CD8-positive, alpha-beta memory T cell (primary cell): Measurements from ENCODE around the gene GIMAP1. TPM values are rescaled to one million over a fixed set of nuclear protein-coding genes. Genes with fewer than 3 reads are reported as not detected.

ENCODE experiments used
- CTCF ChIA-PET: fragments of 350-600 bp; sonication (Branson Sonifier 250); formaldehyde crosslinking; loops from one replicate; lab custom pipeline; 2021; ENCODE audit warnings: antibody characterized with exemption; lab: Charles Lee
- POLR2A ChIA-PET: fragments of 350-600 bp; sonication (Branson Sonifier 250); formaldehyde crosslinking; loops from one replicate; lab custom pipeline; 2021; ENCODE audit warnings: antibody characterized with exemption; lab: Charles Lee
- DNase-seq, 5 donors: peaks; one replicate each; pipeline versions ENCODE4 v3.0.0 to v3.0.0-alpha.2; 2020 to 2022; ENCODE audit warnings: mixed read lengths in 1 of 5
- H3K27ac ChIP-seq: one replicate; pipeline ENCODE4 v1.7.0; 2013; ENCODE audit warnings: low read depth, mild to moderate bottlenecking, low read length, moderate library complexity
- H3K27me3 ChIP-seq: 2 replicates; pipeline ENCODE4 v1.7.0; 2013; ENCODE audit warnings: low read length, mild to moderate bottlenecking; ENCODE audit not compliant: insufficient read depth, poor library complexity, severe bottlenecking
- H3K36me3 ChIP-seq: 2 replicates; pipeline ENCODE4 v1.7.0; 2013; ENCODE audit warnings: mild to moderate bottlenecking, low read length, moderate library complexity; ENCODE audit not compliant: insufficient read depth
- H3K4me1 ChIP-seq: 2 replicates; pipeline ENCODE4 v1.7.0; 2013; ENCODE audit warnings: mild to moderate bottlenecking, low read length, moderate library complexity; ENCODE audit not compliant: insufficient read depth
- H3K4me3 ChIP-seq: 2 replicates; pipeline ENCODE4 v1.7.0; 2013; ENCODE audit warnings: mild to moderate bottlenecking, low read length
- H3K9me3 ChIP-seq: 2 replicates; pipeline ENCODE4 v1.7.0; 2013; ENCODE audit warnings: mild to moderate bottlenecking, low read length
- H3K27ac Mint-ChIP-seq, 8 donors: one replicate each; pipeline ENCODE4 v1.8.0; 2020 to 2021; ENCODE audit warnings: mixed read lengths in 8 of 8, mild to moderate bottlenecking in 6 of 8, inconsistent platforms in 3 of 8, moderate library complexity in 3 of 8
- H3K27me3 Mint-ChIP-seq, 2 donors: one replicate each; pipeline ENCODE4 v1.8.0; 2020 to 2021; ENCODE audit warnings: mixed read lengths in 2 of 2, mild to moderate bottlenecking in 1 of 2, moderate library complexity in 1 of 2
- H3K36me3 Mint-ChIP-seq, 3 donors: one replicate each; pipeline ENCODE4 v1.8.0; 2020 to 2021; ENCODE audit warnings: mixed read lengths in 3 of 3, inconsistent platforms in 1 of 3, mild to moderate bottlenecking in 1 of 3
- H3K4me1 Mint-ChIP-seq, 3 donors: one replicate each; pipeline ENCODE4 v1.8.0; 2020 to 2021; ENCODE audit warnings: mixed read lengths in 3 of 3, inconsistent platforms in 1 of 3, mild to moderate bottlenecking in 1 of 3
- H3K4me3 Mint-ChIP-seq, 7 donors: one replicate each; pipeline ENCODE4 v1.8.0; 2020 to 2021; ENCODE audit warnings: mixed read lengths in 7 of 7, mild to moderate bottlenecking in 6 of 7, moderate library complexity in 4 of 7, inconsistent platforms in 2 of 7
- H3K9me3 Mint-ChIP-seq, 5 donors: one replicate each; pipeline ENCODE4 v1.8.0; 2020 to 2022; ENCODE audit warnings: mixed read lengths in 5 of 5, mild to moderate bottlenecking in 3 of 5, moderate library complexity in 2 of 5, inconsistent platforms in 1 of 5
- polyA plus RNA-seq: library from polyadenylated mRNA; unstranded; fragments of 300-500 nt; fragmentation: Illumina TruSeq; gene quantifications from one replicate; pipeline ENCODE4 v1.2.3, GENCODE V29; 2021
- total RNA-seq, 2 experiments: library from RNA; stranded (reverse); gene quantifications; one replicate each; pipeline ENCODE4 v1.2.3, GENCODE V29; 2021

Gene GIMAP1
- total and polyA plus RNA-seq, 3 experiments from 2014 or later = 9.8 to 86.1 (median 10.0) TPM

DNA sequence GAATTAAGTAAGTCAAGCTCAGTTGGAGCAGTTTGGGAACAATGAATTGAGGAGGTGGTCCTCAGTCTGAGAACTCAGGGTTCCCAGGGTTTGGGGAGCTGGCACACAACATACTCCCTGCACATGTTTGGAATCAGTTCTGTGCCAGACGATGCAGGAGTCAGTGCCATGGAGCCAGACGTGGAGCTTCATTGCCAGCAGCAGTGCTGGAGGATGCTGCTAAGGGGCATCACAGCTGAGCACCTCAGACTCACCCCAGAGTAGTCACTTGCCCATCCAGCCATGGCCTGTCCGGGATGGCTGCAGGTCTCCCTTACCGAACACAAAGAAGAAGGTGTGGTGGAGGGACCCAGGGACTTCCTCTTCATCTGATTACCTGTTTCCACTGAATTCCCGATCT is 28.7 kb downstream of the GIMAP1 start:
- Mint-ChIP-seq H3K9me3 (peaks cover 0 to 2% (median 0%) of the 10 kb centered on the region in 5 donors), H3K27me3 (no peaks in the 10 kb centered on the region), H3K4me3 (peak overlapping the region; percentile 81 to 100 (median 96)), H3K4me1 (peaks cover 95 to 100% (median 99%) of the 10 kb centered on the region in 3 donors), H3K36me3 (peaks cover 45 to 68% (median 51%) of the 10 kb centered on the region in 3 donors), H3K27ac (peak overlapping the region; percentile 43 to 99 (median 90))
- DNase-seq = no peak
- CTCF ChIA-PET = interaction anchor here (0.8 to 9.6 kb wide), 6 partner anchors 29 to 295 kb away, joined by 3 to 60 read pairs (median 4); partner anchors contain the start of genes GIMAP1, GIMAP2 and GIMAP8
- Histone ChIP-seq H3K4me3 (peak overlapping the region; percentile 97), H3K27me3 (no peaks in the 10 kb centered on the region), H3K4me1 (peaks cover 95% of the 10 kb centered on the region), H3K9me3 (no peaks in the 10 kb centered on the region), H3K27ac (no peak overlapping the region), H3K36me3 (peaks cover 47% of the 10 kb centered on the region)
- POLR2A ChIA-PET = interaction anchor here (0.5 to 5.4 kb wide), 13 partner anchors 10 to 234 kb away, joined by 3 to 31 read pairs (median 4); partner anchors contain the start of genes GIMAP1, GIMAP2 and GIMAP6

DNA sequence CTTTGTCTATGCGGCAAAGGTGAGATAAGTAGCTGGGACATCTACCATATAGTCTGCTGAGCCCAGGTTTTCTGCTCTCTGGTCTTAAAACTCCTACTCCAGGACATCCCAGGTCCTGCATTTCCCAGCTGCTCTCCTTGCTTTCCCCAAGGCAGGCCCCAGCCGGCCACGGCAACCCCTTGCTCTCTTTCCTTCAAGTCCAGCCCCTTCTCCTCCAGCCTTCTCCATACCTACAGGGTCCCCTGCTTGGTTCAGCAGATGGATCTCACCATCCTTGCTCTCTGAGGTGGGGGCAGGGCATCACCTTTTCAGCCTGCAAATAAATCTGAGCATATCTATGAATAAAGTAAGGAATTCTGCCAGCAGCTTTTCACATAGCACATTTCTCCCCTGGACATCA is 29.5 kb downstream of the GIMAP1 start:
- Histone ChIP-seq H3K9me3 (no peaks in the 10 kb centered on the region), H3K4me3 (peak overlapping the region; percentile 97), H3K4me1 (peaks cover 96% of the 10 kb centered on the region), H3K27ac (no peak overlapping the region), H3K36me3 (peaks cover 39% of the 10 kb centered on the region), H3K27me3 (no peaks in the 10 kb centered on the region)
- CTCF ChIA-PET = interaction anchor here (9.6 kb wide), 1 partner anchor 295 kb away, joined by 60 read pairs; the partner anchor contains the start of gene GIMAP8
- no peak for DNase-seq
- peaks cover 37 to 60% (median 43%) of the 10 kb centered on the region in 3 donors for H3K36me3 Mint-ChIP-seq
- POLR2A ChIA-PET = interaction anchor here (0.7 to 5.4 kb wide), 8 partner anchors 9 to 297 kb away, joined by 3 to 31 read pairs (median 4); no protein-coding TSS in a partner anchor
- no peaks in the 10 kb centered on the region for H3K9me3 Mint-ChIP-seq
- H3K27me3 Mint-ChIP-seq = no peaks in the 10 kb centered on the region
- peak overlapping the region; percentile 73 to 99 (median 92) for H3K27ac Mint-ChIP-seq
- H3K4me3 Mint-ChIP-seq = peak overlapping the region; percentile 70 to 100 (median 96)
- H3K4me1 Mint-ChIP-seq = peaks cover 98 to 100% (median 99%) of the 10 kb centered on the region in 3 donors

DNA sequence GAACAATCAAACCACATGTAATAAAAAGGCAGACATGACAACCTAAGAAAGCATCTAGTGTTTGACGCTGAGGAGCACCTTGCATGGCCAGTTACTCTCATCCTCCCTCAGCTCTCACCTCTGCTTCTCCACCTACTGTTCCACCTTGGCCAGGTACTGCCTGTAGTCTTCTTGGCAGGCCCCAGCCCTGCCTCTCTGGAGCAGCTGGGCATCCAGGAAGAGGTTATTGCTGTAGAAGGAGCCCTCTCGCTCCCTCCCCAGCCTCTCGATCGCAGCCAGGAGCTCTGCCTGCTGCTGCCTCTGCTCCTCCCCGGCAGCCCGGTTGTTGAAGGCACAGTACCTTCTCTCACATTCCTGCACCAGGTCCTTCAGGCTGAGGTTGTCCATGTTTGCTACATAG is 30.5 kb downstream of the GIMAP1 start:
- no peaks in the 10 kb centered on the region for H3K9me3 ChIP-seq
- no peaks in the 10 kb centered on the region for H3K27me3 ChIP-seq
- peak overlapping the region; percentile 33 to 80 (median 70) for H3K4me3 Mint-ChIP-seq
- ChIA-PET POLR2A (interaction anchor here (0.7 to 1.4 kb wide), 4 partner anchors 9 to 336 kb away, joined by 3 to 5 read pairs (median 4); no protein-coding TSS in a partner anchor), CTCF (interaction anchor here (1.1 to 9.6 kb wide), 2 partner anchors 9 to 296 kb away, joined by 3 to 60 read pairs; partner anchors contain the start of gene GIMAP8)
- H3K4me1 ChIP-seq = peaks cover 96% of the 10 kb centered on the region
- no peaks in the 10 kb centered on the region for H3K27me3 Mint-ChIP-seq
- H3K36me3 ChIP-seq = peaks cover 29% of the 10 kb centered on the region
- H3K36me3 Mint-ChIP-seq = peaks cover 26 to 49% (median 32%) of the 10 kb centered on the region in 3 donors
- peaks cover 94 to 99% (median 98%) of the 10 kb centered on the region in 3 donors for H3K4me1 Mint-ChIP-seq
- H3K9me3 Mint-ChIP-seq = no peaks in the 10 kb centered on the region
- H3K4me3 ChIP-seq = peak overlapping the region; percentile 17
- H3K27ac Mint-ChIP-seq = peak overlapping the region; percentile 73 to 98 (median 90)
- no peak for DNase-seq
- no peak overlapping the region for H3K27ac ChIP-seq

DNA sequence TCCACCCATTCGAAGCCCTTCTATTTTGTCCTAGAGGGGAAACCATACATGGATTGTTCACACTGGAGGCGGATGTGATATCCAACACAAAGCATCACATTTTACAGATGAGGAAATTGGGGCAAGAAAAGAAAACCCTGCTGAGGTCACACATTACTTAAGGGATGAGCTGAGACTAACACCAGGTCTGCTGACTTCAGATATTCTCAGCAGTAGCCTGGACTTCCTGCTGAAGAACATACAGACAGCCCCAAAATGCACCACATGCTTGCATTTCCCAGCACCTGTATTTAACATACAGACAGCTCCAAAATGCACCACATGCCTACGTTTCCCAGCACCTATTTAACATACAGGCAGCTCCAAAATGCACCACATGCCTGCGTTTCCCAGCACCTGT is 32.0 kb downstream of the GIMAP1 start:
- H3K4me3 ChIP-seq = peak overlapping the region; percentile 4
- CTCF ChIA-PET = interaction anchor here (1.5 to 9.6 kb wide), 2 partner anchors 118 to 298 kb away, joined by 3 to 60 read pairs; partner anchors contain the start of gene GIMAP8
- H3K9me3 Mint-ChIP-seq = no peaks in the 10 kb centered on the region
- H3K36me3 ChIP-seq = peaks cover 14% of the 10 kb centered on the region
- peak overlapping the region; percentile 19 to 64 (median 47) for H3K4me3 Mint-ChIP-seq
- no peaks in the 10 kb centered on the region for H3K27me3 Mint-ChIP-seq
- H3K9me3 ChIP-seq = no peaks in the 10 kb centered on the region
- POLR2A ChIA-PET = interaction anchor here (1.0 to 1.3 kb wide), 4 partner anchors 15 to 296 kb away, joined by 3 to 5 read pairs (median 3); partner anchors contain the start of gene GIMAP1
- no peak for DNase-seq
- H3K27me3 ChIP-seq = no peaks in the 10 kb centered on the region
- H3K36me3 Mint-ChIP-seq = peaks cover 12 to 35% (median 19%) of the 10 kb centered on the region in 3 donors
- peaks cover 96% of the 10 kb centered on the region for H3K4me1 ChIP-seq
- H3K27ac Mint-ChIP-seq = peak overlapping the region; percentile 73 to 98 (median 92)
- peaks cover 87 to 98% (median 96%) of the 10 kb centered on the region in 3 donors for H3K4me1 Mint-ChIP-seq
- no peak overlapping the region for H3K27ac ChIP-seq

DNA sequence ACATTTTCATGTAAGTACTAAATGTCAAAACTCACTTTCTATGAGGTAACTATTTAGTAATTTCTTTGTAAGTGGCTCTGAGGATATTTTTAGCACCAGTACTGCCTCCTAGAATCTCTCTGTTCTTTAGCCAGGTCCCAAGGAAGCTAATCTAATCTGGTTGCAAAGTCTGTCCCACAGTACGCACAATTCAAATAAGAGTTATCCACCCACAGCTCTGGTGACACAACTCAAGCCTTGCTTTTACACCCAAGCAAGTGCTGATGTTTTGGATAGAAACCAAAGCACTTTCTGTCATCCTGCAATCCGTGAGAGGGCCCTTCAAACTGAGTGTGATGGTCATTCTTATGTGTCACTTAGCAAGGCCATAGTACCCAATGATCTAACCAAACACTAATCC is 35.3 kb downstream of the GIMAP1 start:
- no peaks in the 10 kb centered on the region for H3K9me3 ChIP-seq
- Mint-ChIP-seq H3K9me3 (peaks cover 0 to 2% (median 0%) of the 10 kb centered on the region in 5 donors), H3K36me3 (peaks cover 0 to 7% (median 0%) of the 10 kb centered on the region in 3 donors), H3K27ac (peak overlapping the region in 6 of 8 donors; percentile 22 to 72 (median 42)), H3K4me3 (no peak overlapping the region), H3K27me3 (peaks cover 0 to 3% of the 10 kb centered on the region in 2 donors), H3K4me1 (peaks cover 82 to 97% (median 96%) of the 10 kb centered on the region in 3 donors)
- no peak for DNase-seq
- CTCF ChIA-PET = no interaction called here
- no peaks in the 10 kb centered on the region for H3K27me3 ChIP-seq
- POLR2A ChIA-PET = no interaction called here
- peaks cover 96% of the 10 kb centered on the region for H3K4me1 ChIP-seq
- H3K4me3 ChIP-seq = no peak overlapping the region
- no peak overlapping the region for H3K27ac ChIP-seq
- no peaks in the 10 kb centered on the region for H3K36me3 ChIP-seq

DNA sequence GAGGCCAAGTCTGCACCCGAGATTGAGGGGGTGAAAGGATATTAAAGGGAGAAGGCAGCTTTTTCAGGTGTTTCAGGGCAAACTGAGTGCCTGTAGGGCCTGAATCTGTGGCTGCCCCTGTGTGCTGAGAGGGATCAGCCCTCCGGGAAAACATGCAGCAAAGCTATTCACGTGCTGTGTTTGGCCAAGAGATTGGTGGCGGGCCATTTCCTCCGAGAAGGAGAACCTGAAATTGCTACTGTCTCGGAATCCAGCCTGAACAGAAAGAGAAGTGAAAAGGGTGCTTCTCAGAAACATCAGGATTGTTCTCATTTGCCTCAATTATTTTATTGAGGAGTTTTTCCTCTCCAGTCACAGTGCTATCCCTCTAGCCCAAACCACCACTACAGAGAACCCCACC is 36.8 kb downstream of the GIMAP1 start:
- H3K4me1 Mint-ChIP-seq = peaks cover 73 to 89% (median 89%) of the 10 kb centered on the region in 3 donors
- no peaks in the 10 kb centered on the region for H3K9me3 ChIP-seq
- no peak overlapping the region for H3K27ac ChIP-seq

DNA sequence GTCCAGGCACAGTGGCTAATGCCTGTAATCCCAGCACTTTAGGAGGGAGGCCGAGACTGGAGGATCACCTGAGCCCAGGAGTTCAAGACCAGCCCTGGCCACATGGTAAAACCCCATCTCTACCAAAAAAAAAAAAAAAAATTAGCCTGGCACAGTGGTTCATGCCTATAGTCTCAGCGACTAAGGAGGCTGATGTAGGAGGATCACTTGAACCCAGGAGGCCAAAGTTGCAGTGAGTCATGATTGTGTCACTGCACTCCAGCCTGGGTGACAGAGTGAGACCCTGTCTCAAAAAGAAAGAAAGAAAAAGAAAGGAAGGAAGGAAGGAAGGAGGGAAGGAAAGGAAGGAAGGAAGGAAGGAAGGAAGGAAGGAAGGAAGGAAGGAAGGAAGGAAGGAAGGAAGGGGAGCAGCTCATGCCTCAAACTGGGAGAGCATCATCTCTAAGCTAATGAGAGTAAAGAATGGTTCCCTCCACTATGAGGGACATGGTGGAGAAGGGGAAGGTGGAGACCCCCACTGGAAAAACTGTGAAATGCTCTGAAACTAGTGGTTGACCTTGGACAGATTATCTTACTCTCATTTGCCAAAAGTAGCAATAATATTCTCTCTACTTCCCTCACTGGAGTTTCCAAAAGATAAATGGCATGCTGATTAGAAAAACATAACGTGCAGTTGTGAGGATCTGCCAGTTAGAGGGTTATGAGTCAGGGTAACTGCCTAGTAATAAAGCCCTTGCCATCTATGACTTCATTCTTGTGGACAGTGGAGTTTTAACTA is 37.6 kb downstream of the GIMAP1 start:
- H3K27ac ChIP-seq = no peak overlapping the region
- ChIA-PET CTCF (interaction anchor here (0.7 to 3.9 kb wide), 6 partner anchors 12 to 304 kb away, joined by 3 to 60 read pairs (median 12); partner anchors contain the start of genes GIMAP5 and GIMAP8), POLR2A (interaction anchor here (0.5 to 2.9 kb wide), 6 partner anchors 11 to 309 kb away, joined by 3 to 27 read pairs (median 4); partner anchors contain the start of genes GIMAP1 and GIMAP7)
- peaks cover 0 to 3% of the 10 kb centered on the region in 2 donors for H3K27me3 Mint-ChIP-seq
- H3K36me3 Mint-ChIP-seq = peaks cover 0 to 1% (median 0%) of the 10 kb centered on the region in 3 donors
- peaks cover 65 to 82% (median 81%) of the 10 kb centered on the region in 3 donors for H3K4me1 Mint-ChIP-seq
- no peaks in the 10 kb centered on the region for H3K36me3 ChIP-seq
- peak overlapping the region; percentile 75 to 97 (median 88) for H3K27ac Mint-ChIP-seq
- H3K4me1 ChIP-seq = peaks cover 79% of the 10 kb centered on the region
- peaks cover 0 to 2% (median 0%) of the 10 kb centered on the region in 5 donors for H3K9me3 Mint-ChIP-seq
- H3K4me3 ChIP-seq = peak overlapping the region; percentile 15
- DNase-seq = no peak
- peak overlapping the region in 6 of 7 donors; percentile 33 to 66 (median 54) for H3K4me3 Mint-ChIP-seq
- H3K9me3 ChIP-seq = no peaks in the 10 kb centered on the region
- no peaks in the 10 kb centered on the region for H3K27me3 ChIP-seq

More for the DNA sequence above, 36.8 kb downstream of the GIMAP1 start:
- Mint-ChIP-seq H3K9me3 (peaks cover 0 to 2% (median 0%) of the 10 kb centered on the region in 5 donors), H3K27me3 (peaks cover 0 to 3% of the 10 kb centered on the region in 2 donors), H3K27ac (peak overlapping the region in 7 of 8 donors; percentile 78 to 97 (median 82)), H3K36me3 (peaks cover 0 to 1% (median 0%) of the 10 kb centered on the region in 3 donors), H3K4me3 (peak overlapping the region in 1 of 7 donors; percentile 32)
- Histone ChIP-seq H3K27me3 (no peaks in the 10 kb centered on the region), H3K36me3 (no peaks in the 10 kb centered on the region), H3K4me1 (peaks cover 87% of the 10 kb centered on the region), H3K4me3 (no peak overlapping the region)
- no peak for DNase-seq
- POLR2A ChIA-PET = interaction anchor here (0.5 to 2.9 kb wide), 4 partner anchors 10 to 308 kb away, joined by 3 to 27 read pairs (median 3); no protein-coding TSS in a partner anchor
- CTCF ChIA-PET = interaction anchor here (1.0 to 3.6 kb wide), 3 partner anchors 12 to 283 kb away, joined by 5 to 17 read pairs (median 12); partner anchors contain the start of gene GIMAP5
